WTC11 (cell line): ENCODE data around the gene OR8A1. TPM values are rescaled to one million over a fixed set of nuclear protein-coding genes. Genes with fewer than 3 reads are reported as not detected.

Source experiments
- ATAC-seq: fragments of 200-7000 bp; cut with Tn5 transposase; 2 replicates; pipeline ENCODE4 v1.10.0; 2021; ENCODE audit warnings: mild to moderate bottlenecking, moderate library complexity
- Bru-seq: library from RNA; stranded (reverse); fragments of 400-500 nt; gene quantifications from one replicate; lab custom pipeline; 2021; lab: Mats Ljungman, UMichigan
- CTCF ChIA-PET: fragments of 300-600 bp; sonication (Branson Sonifier 250); formaldehyde crosslinking; loops from one replicate; lab custom pipeline; 2021; ENCODE audit warnings: antibody characterized with exemption; lab: Charles Lee
- POLR2A ChIA-PET: fragments of 350-600 bp; sonication (Branson Sonifier 250); formaldehyde crosslinking; loops from one replicate; lab custom pipeline; 2021; ENCODE audit warnings: antibody characterized with exemption; lab: Charles Lee
- DNase-seq: peaks from one replicate; pipeline ENCODE4 v3.0.0; 2021; ENCODE audit warnings: low spot score
- H3K27ac Mint-ChIP-seq: 2 replicates; pipeline ENCODE4 v1.8.0; 2021; ENCODE audit warnings: mixed read lengths
- H3K27me3 Mint-ChIP-seq: 2 replicates; pipeline ENCODE4 v1.8.0; 2021; ENCODE audit warnings: low read depth, mild to moderate bottlenecking, moderate library complexity, mixed read lengths
- H3K36me3 Mint-ChIP-seq: 2 replicates; pipeline ENCODE4 v1.8.0; 2021; ENCODE audit warnings: mixed read lengths
- H3K4me1 Mint-ChIP-seq: 2 replicates; pipeline ENCODE4 v1.8.0; 2022; ENCODE audit warnings: mixed read lengths
- H3K4me3 Mint-ChIP-seq: 2 replicates; pipeline ENCODE4 v1.8.0; 2021; ENCODE audit warnings: mild to moderate bottlenecking, moderate library complexity, mixed read lengths
- H3K9me3 Mint-ChIP-seq: 2 replicates; pipeline ENCODE4 v1.8.0; 2021; ENCODE audit warnings: mixed read lengths
- CBFB ChIP-seq: sonication (generic); formaldehyde crosslinking; IDR thresholded peaks from 2 replicates; pipeline ENCODE4 v1.8.1; 2022; ENCODE audit warnings: mild to moderate bottlenecking, low read depth, missing genetic modification reagents
- FOXJ3 ChIP-seq: sonication (generic); formaldehyde crosslinking; IDR thresholded peaks from 2 replicates; pipeline ENCODE4 v1.9.0; 2021; ENCODE audit warnings: missing genetic modification reagents, mild to moderate bottlenecking, borderline replicate concordance
- HMGA2 ChIP-seq: fragments of 250-450 bp; sonication (Bioruptor Pico); IDR thresholded peaks from 2 replicates; pipeline ENCODE4 v1.4.0; 2021; ENCODE audit warnings: mild to moderate bottlenecking, moderate library complexity
- JAZF1 ChIP-seq: fragments of 250-450 bp; sonication (Bioruptor Pico); IDR thresholded peaks from 2 replicates; pipeline ENCODE4 v1.9.0; 2021; ENCODE audit warnings: moderate library complexity, mild to moderate bottlenecking, inconsistent platforms
- NFATC4 ChIP-seq: fragments of 250-450 bp; sonication (Bioruptor Pico); IDR thresholded peaks from 2 replicates; pipeline ENCODE4 v1.9.0; 2021; ENCODE audit warnings: mild to moderate bottlenecking
- NFE2L1 ChIP-seq: sonication (generic); formaldehyde crosslinking; IDR thresholded peaks from 2 replicates; pipeline ENCODE4 v1.8.1; 2023; ENCODE audit warnings: missing genetic modification reagents
- NR1H2 ChIP-seq: sonication (generic); formaldehyde crosslinking; IDR thresholded peaks from 2 replicates; pipeline ENCODE4 v1.9.0; 2021; ENCODE audit warnings: mild to moderate bottlenecking, moderate library complexity, missing genetic modification reagents
- NR3C1 ChIP-seq: sonication (generic); formaldehyde crosslinking; conservative IDR thresholded peaks from 2 replicates; pipeline ENCODE4 v1.8.1; 2023; ENCODE audit warnings: low read depth, mild to moderate bottlenecking, missing genetic modification reagents
- SOX15 ChIP-seq: fragments of 250-450 bp; sonication (Bioruptor Pico); IDR thresholded peaks from 2 replicates; pipeline ENCODE4 v1.9.0; 2021; ENCODE audit warnings: mild to moderate bottlenecking
- TCF7 ChIP-seq: sonication (generic); formaldehyde crosslinking; IDR thresholded peaks from 2 replicates; pipeline ENCODE4 v1.8.0; 2022; ENCODE audit warnings: mild to moderate bottlenecking, low read depth, missing genetic modification reagents, moderate library complexity
- ZNF121 ChIP-seq: sonication (generic); formaldehyde crosslinking; IDR thresholded peaks from 2 replicates; pipeline ENCODE4 v1.8.0; 2023; ENCODE audit warnings: missing genetic modification reagents
- ZNF138 ChIP-seq: sonication (generic); formaldehyde crosslinking; conservative IDR thresholded peaks from 2 replicates; pipeline ENCODE4 v1.8.1; 2022; ENCODE audit warnings: mild to moderate bottlenecking, moderate library complexity, missing genetic modification reagents
- long read RNA-seq, 3 experiments: library from RNA in 1 of 3; library from capped mRNA in 1 of 3; library from polyadenylated mRNA in 1 of 3; unstranded in 2 of 3; stranded (forward) in 1 of 3; transcript quantifications; one replicate each; pipeline ENCODE4 v2.0.0, GENCODE V29; 2021
- total RNA-seq: library from RNA; stranded (reverse); gene quantifications from 3 replicates; pipeline ENCODE4 v1.2.3, GENCODE V29; 2021
- TF ChIP-seq, protein P1 (sequence below): fragments of 250-450 bp; sonication (Bioruptor Pico); IDR thresholded peaks from 2 replicates; pipeline ENCODE4 v2.1.2; 2022; ENCODE audit warnings: mild to moderate bottlenecking, moderate library complexity
- TF ChIP-seq, protein P2 (sequence below): sonication (generic); formaldehyde crosslinking; IDR thresholded peaks from 2 replicates; pipeline ENCODE4 v1.8.1; 2023; ENCODE audit warnings: mild to moderate bottlenecking, missing genetic modification reagents
- TF ChIP-seq, protein P3 (sequence below): fragments of 200-600 bp; IDR thresholded peaks from 2 replicates; pipeline ENCODE4 v1.8.0; 2022; ENCODE audit warnings: antibody characterized with exemption
- TF ChIP-seq, protein P4 (sequence below): sonication (generic); formaldehyde crosslinking; IDR thresholded peaks from 2 replicates; pipeline ENCODE4 v1.8.0; 2023; ENCODE audit warnings: mild to moderate bottlenecking, missing genetic modification reagents
- TF ChIP-seq, protein P5 (sequence below): sonication (generic); formaldehyde crosslinking; IDR thresholded peaks from 2 replicates; pipeline ENCODE4 v1.8.0; 2022; ENCODE audit warnings: missing genetic modification reagents

Gene OR8A1
- total RNA-seq (not detected in 3 replicates), Bru-seq, nascent RNA (not detected)
- long read RNA-seq, experiment 1 = 0 reads
- long read RNA-seq, experiment 2 = 0 reads
- long read RNA-seq, experiment 3 = 0 reads

DNA sequence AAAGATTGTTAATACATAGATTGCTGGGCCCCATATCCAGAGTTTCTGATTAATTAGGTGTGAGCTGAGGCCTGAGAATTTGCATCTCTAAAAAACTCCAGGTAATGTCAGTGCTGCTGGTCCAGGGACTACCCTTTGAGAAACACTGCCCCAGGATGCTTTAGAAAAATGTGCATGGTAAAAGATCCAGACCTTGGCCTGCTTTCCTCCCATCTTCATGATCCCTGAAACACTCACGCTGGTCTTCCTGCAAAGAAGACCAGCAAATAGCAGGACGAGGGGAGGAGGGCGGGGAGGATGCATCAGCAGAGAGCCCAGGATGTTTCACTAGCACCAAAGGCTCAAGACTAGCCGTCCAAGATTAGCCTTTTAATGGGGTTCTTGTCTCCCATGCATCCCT, at the start of gene OR8A1:
OR8A1 (plus strand) TSS at position 301 of the 400 bp plus-strand sequence. CDS start 123 bp downstream, outside the sequence.
- no peak within 1 kb of the TSS for H3K4me3 Mint-ChIP-seq
- peaks cover 5% of the 10 kb centered on the region; the same call in 1 of the 2 replicates for H3K4me1 Mint-ChIP-seq
- ChIA-PET POLR2A (no interaction called here), CTCF (no interaction called here)
- H3K36me3 Mint-ChIP-seq = no peaks in the 10 kb centered on the region
- ATAC-seq = no peak
- H3K27me3 Mint-ChIP-seq = no peaks in the 10 kb centered on the region; the same call in 1 of the 2 replicates
- TF ChIP-seq, protein P1, sequence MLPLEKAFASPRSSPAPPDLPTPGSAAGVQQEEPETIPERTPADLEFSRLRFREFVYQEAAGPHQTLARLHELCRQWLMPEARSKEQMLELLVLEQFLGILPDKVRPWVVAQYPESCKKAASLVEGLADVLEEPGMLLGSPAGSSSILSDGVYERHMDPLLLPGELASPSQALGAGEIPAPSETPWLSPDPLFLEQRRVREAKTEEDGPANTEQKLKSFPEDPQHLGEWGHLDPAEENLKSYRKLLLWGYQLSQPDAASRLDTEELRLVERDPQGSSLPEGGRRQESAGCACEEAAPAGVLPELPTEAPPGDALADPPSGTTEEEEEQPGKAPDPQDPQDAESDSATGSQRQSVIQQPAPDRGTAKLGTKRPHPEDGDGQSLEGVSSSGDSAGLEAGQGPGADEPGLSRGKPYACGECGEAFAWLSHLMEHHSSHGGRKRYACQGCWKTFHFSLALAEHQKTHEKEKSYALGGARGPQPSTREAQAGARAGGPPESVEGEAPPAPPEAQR (CRISPR knock-in tag) = no peak
- TF ChIP-seq ZNF138 (CRISPR knock-in tag) (no peak), JAZF1 (CRISPR knock-in tag) (no peak), ZNF121 (CRISPR knock-in tag) (no peak), NR3C1 (CRISPR knock-in tag) (no peak), FOXJ3 (CRISPR knock-in tag) (no peak), TCF7 (CRISPR knock-in tag) (no peak), NFATC4 (CRISPR knock-in tag) (no peak), CBFB (no peak), NFE2L1 (CRISPR knock-in tag) (no peak)
- TF ChIP-seq, protein P2, sequence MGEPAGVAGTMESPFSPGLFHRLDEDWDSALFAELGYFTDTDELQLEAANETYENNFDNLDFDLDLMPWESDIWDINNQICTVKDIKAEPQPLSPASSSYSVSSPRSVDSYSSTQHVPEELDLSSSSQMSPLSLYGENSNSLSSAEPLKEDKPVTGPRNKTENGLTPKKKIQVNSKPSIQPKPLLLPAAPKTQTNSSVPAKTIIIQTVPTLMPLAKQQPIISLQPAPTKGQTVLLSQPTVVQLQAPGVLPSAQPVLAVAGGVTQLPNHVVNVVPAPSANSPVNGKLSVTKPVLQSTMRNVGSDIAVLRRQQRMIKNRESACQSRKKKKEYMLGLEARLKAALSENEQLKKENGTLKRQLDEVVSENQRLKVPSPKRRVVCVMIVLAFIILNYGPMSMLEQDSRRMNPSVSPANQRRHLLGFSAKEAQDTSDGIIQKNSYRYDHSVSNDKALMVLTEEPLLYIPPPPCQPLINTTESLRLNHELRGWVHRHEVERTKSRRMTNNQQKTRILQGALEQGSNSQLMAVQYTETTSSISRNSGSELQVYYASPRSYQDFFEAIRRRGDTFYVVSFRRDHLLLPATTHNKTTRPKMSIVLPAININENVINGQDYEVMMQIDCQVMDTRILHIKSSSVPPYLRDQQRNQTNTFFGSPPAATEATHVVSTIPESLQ = no peak
- TF ChIP-seq, protein P3, sequence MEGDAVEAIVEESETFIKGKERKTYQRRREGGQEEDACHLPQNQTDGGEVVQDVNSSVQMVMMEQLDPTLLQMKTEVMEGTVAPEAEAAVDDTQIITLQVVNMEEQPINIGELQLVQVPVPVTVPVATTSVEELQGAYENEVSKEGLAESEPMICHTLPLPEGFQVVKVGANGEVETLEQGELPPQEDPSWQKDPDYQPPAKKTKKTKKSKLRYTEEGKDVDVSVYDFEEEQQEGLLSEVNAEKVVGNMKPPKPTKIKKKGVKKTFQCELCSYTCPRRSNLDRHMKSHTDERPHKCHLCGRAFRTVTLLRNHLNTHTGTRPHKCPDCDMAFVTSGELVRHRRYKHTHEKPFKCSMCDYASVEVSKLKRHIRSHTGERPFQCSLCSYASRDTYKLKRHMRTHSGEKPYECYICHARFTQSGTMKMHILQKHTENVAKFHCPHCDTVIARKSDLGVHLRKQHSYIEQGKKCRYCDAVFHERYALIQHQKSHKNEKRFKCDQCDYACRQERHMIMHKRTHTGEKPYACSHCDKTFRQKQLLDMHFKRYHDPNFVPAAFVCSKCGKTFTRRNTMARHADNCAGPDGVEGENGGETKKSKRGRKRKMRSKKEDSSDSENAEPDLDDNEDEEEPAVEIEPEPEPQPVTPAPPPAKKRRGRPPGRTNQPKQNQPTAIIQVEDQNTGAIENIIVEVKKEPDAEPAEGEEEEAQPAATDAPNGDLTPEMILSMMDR = no peak
- TF ChIP-seq, protein P4, sequence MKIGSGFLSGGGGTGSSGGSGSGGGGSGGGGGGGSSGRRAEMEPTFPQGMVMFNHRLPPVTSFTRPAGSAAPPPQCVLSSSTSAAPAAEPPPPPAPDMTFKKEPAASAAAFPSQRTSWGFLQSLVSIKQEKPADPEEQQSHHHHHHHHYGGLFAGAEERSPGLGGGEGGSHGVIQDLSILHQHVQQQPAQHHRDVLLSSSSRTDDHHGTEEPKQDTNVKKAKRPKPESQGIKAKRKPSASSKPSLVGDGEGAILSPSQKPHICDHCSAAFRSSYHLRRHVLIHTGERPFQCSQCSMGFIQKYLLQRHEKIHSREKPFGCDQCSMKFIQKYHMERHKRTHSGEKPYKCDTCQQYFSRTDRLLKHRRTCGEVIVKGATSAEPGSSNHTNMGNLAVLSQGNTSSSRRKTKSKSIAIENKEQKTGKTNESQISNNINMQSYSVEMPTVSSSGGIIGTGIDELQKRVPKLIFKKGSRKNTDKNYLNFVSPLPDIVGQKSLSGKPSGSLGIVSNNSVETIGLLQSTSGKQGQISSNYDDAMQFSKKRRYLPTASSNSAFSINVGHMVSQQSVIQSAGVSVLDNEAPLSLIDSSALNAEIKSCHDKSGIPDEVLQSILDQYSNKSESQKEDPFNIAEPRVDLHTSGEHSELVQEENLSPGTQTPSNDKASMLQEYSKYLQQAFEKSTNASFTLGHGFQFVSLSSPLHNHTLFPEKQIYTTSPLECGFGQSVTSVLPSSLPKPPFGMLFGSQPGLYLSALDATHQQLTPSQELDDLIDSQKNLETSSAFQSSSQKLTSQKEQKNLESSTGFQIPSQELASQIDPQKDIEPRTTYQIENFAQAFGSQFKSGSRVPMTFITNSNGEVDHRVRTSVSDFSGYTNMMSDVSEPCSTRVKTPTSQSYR (CRISPR knock-in tag) = no peak
- peaks cover 5% of the 10 kb centered on the region for H3K9me3 Mint-ChIP-seq
- no peak for DNase-seq
- H3K27ac Mint-ChIP-seq = no peak within 1 kb of the TSS

DNA sequence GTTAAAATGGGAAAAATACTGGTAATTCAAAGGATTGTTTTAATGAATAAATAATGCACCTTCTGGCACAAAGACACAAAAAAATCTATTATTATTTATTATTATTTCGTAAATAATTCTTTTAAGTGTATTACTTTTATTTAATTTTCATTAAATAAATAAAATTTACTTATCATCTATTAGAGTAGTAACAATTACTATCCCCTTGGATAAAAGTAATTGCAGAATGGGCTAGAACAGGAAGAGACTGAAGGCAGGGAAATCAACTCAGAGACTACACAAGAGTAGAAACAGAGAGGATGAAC, 49.3 kb upstream of the OR8A1 start:
- DNase-seq (no peak), ATAC-seq (no peak)
- Mint-ChIP-seq H3K9me3 (no peaks in the 10 kb centered on the region), H3K36me3 (no peaks in the 10 kb centered on the region), H3K27me3 (peaks cover 5% of the 10 kb centered on the region; the same call in 1 of the 2 replicates), H3K4me1 (no peaks in the 10 kb centered on the region), H3K4me3 (no peak overlapping the region), H3K27ac (no peak overlapping the region)
- CTCF ChIA-PET = no interaction called here
- POLR2A ChIA-PET = no interaction called here
- TF ChIP-seq HMGA2 (CRISPR knock-in tag) (peak; percentile 90), SOX15 (CRISPR knock-in tag) (no peak)

DNA sequence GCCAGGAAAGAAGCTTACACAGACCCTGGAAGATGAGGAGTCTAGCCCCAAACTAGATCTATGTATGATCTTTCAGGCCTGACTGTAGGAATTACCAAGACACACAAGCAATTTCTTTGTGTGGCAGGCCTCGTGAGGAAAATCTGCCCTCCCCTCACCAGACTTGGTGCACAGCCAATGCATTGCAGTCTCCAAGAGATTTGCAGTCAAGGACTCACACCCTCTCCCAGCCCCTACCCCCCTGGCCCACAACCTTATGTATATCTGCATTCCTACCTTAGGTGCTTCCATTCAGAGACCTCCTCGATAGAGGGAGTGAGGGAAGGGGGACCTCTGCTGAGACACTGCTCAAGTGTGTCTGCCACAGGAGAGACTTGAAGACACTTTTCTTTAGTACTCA, 36.2 kb upstream of the OR8A1 start:
- Mint-ChIP-seq H3K36me3 (peaks cover 4% of the 10 kb centered on the region; the same call in 1 of the 2 replicates), H3K27me3 (no peaks in the 10 kb centered on the region; the same call in 1 of the 2 replicates), H3K4me3 (no peak overlapping the region), H3K27ac (no peak overlapping the region), H3K9me3 (peaks cover 9% of the 10 kb centered on the region), H3K4me1 (peaks cover 8% of the 10 kb centered on the region)
- CTCF ChIA-PET = no interaction called here
- ATAC-seq (no peak), DNase-seq (no peak)
- POLR2A ChIA-PET = no interaction called here
- TF ChIP-seq NR1H2 (CRISPR knock-in tag) = no peak
- TF ChIP-seq, protein P3 = no peak
- TF ChIP-seq, protein P5, sequence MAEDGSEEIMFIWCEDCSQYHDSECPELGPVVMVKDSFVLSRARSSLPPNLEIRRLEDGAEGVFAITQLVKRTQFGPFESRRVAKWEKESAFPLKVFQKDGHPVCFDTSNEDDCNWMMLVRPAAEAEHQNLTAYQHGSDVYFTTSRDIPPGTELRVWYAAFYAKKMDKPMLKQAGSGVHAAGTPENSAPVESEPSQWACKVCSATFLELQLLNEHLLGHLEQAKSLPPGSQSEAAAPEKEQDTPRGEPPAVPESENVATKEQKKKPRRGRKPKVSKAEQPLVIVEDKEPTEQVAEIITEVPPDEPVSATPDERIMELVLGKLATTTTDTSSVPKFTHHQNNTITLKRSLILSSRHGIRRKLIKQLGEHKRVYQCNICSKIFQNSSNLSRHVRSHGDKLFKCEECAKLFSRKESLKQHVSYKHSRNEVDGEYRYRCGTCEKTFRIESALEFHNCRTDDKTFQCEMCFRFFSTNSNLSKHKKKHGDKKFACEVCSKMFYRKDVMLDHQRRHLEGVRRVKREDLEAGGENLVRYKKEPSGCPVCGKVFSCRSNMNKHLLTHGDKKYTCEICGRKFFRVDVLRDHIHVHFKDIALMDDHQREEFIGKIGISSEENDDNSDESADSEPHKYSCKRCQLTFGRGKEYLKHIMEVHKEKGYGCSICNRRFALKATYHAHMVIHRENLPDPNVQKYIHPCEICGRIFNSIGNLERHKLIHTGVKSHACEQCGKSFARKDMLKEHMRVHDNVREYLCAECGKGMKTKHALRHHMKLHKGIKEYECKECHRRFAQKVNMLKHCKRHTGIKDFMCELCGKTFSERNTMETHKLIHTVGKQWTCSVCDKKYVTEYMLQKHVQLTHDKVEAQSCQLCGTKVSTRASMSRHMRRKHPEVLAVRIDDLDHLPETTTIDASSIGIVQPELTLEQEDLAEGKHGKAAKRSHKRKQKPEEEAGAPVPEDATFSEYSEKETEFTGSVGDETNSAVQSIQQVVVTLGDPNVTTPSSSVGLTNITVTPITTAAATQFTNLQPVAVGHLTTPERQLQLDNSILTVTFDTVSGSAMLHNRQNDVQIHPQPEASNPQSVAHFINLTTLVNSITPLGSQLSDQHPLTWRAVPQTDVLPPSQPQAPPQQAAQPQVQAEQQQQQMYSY (CRISPR knock-in tag) = no peak
